IMR-90 (cell line): ENCODE measurements around the gene RBKS. TPM values are rescaled to one million over a fixed set of nuclear protein-coding genes. Genes with fewer than 3 reads are reported as not detected.

Source experiments
- ATAC-seq: fragments of 200-7000 bp; cut with Tn5 transposase; 2 replicates; pipeline ENCODE4 v1.9.1; 2020; ENCODE audit warnings: low read depth, mild to moderate bottlenecking, moderate library complexity
- BruUV-seq: library from RNA; stranded (reverse); fragments of 400-500 nt; replicated peaks from 2 replicates; lab custom pipeline; 2021; lab: Mats Ljungman, UMichigan
- CTCF ChIA-PET: fragments of 300-600 bp; formaldehyde crosslinking; extraction: SDS; loops from one replicate; lab custom pipeline; 2021; ENCODE audit warnings: antibody characterized with exemption; lab: Yijun Ruan, JAX
- POLR2A ChIA-PET: fragments of 300-600 bp; sonication (Branson Sonifier 250); formaldehyde crosslinking; loops from one replicate; lab custom pipeline; 2022; ENCODE audit warnings: antibody characterized with exemption; ENCODE audit not compliant: unreplicated experiment; lab: Charles Lee
- DNase-seq: peaks from one replicate; pipeline ENCODE4 v3.0.0; 2013
- H2AFZ ChIP-seq: replicated peaks from 2 replicates; pipeline ENCODE3; 2013; ENCODE audit warnings: low read length, mild to moderate bottlenecking; ENCODE audit not compliant: poor library complexity
- H2AK5ac ChIP-seq: 2 replicates; pipeline ENCODE4 v1.6.1; 2013; ENCODE audit warnings: low read depth, low read length, inconsistent platforms
- H2AK9ac ChIP-seq: replicated peaks from 2 replicates; pipeline ENCODE3; 2013; ENCODE audit warnings: mild to moderate bottlenecking, low read depth, low read length, moderate library complexity; ENCODE audit not compliant: poor library complexity
- H2BK120ac ChIP-seq: 2 replicates; pipeline ENCODE4 v1.6.1; 2013; ENCODE audit warnings: low read depth, low read length, inconsistent platforms
- H2BK15ac ChIP-seq: 3 replicates; pipeline ENCODE4 v1.6.1; 2013; ENCODE audit warnings: low read depth, low read length, inconsistent platforms
- H2BK20ac ChIP-seq: 2 replicates; pipeline ENCODE4 v1.6.1; 2013; ENCODE audit warnings: low read depth, mild to moderate bottlenecking, inconsistent platforms, low read length, moderate library complexity
- H2BK5ac ChIP-seq: 2 replicates; pipeline ENCODE4 v1.6.1; 2013; ENCODE audit warnings: mild to moderate bottlenecking, low read depth, low read length, inconsistent platforms; ENCODE audit not compliant: poor library complexity, severe bottlenecking
- H3K14ac ChIP-seq: replicated peaks from 2 replicates; pipeline ENCODE4 v1.6.1; 2013; ENCODE audit warnings: low read depth, low read length, inconsistent platforms
- H3K18ac ChIP-seq: 2 replicates; pipeline ENCODE4 v1.6.1; 2013; ENCODE audit warnings: low read depth, low read length, control low read depth
- H3K23ac ChIP-seq: 2 replicates; pipeline ENCODE4 v1.6.1; 2013; ENCODE audit warnings: low read depth, low read length, inconsistent platforms
- H3K27ac ChIP-seq: 2 replicates; pipeline ENCODE4 v1.5.1; 2013; ENCODE audit warnings: mild to moderate bottlenecking, control low read depth, low read length; ENCODE audit not compliant: insufficient read depth
- H3K27me3 ChIP-seq: 2 replicates; pipeline ENCODE4 v1.6.1; 2013; ENCODE audit warnings: low read length; ENCODE audit not compliant: control insufficient read depth, insufficient read depth
- H3K36me3 ChIP-seq: 2 replicates; pipeline ENCODE4 v1.6.1; 2013; ENCODE audit warnings: low read length, mixed read lengths; ENCODE audit not compliant: control insufficient read depth, insufficient read depth
- H3K4ac ChIP-seq: 2 replicates; pipeline ENCODE4 v1.6.1; 2013; ENCODE audit warnings: low read depth, low read length, inconsistent platforms
- H3K4me1 ChIP-seq: 2 replicates; pipeline ENCODE4 v1.6.1; 2013; ENCODE audit warnings: low read length, mixed read lengths; ENCODE audit not compliant: control insufficient read depth, insufficient read depth
- H3K4me2 ChIP-seq: 2 replicates; pipeline ENCODE4 v1.6.1; 2013; ENCODE audit warnings: low read depth, mild to moderate bottlenecking, control low read depth, low read length, moderate library complexity
- H3K4me3 ChIP-seq: 2 replicates; pipeline ENCODE4 v1.5.1; 2013; ENCODE audit warnings: low read depth, mild to moderate bottlenecking, control low read depth, low read length, moderate library complexity; ENCODE audit not compliant: insufficient read depth
- H3K56ac ChIP-seq: 2 replicates; pipeline ENCODE4 v1.6.1; 2013; ENCODE audit warnings: low read length, inconsistent platforms; ENCODE audit not compliant: insufficient read depth; ENCODE audit errors: extremely low read depth
- H3K79me1 ChIP-seq, 2 experiments: 2 replicates each; pipeline ENCODE4 v1.6.1; 2013; ENCODE audit warnings: low read length in 2 of 2, inconsistent platforms in 1 of 2, low read depth in 1 of 2
- H3K9ac ChIP-seq: 2 replicates; pipeline ENCODE4 v1.6.1; 2013; ENCODE audit warnings: low read depth, low read length, control low read depth
- H3K9me1 ChIP-seq: 2 replicates; pipeline ENCODE4 v1.6.1; 2013; ENCODE audit warnings: low read length, inconsistent platforms; ENCODE audit not compliant: insufficient read depth
- H3K9me3 ChIP-seq: 2 replicates; pipeline ENCODE4 v1.6.1; 2013; ENCODE audit warnings: low read length; ENCODE audit not compliant: control insufficient read depth, insufficient read depth
- H4K20me1 ChIP-seq: 2 replicates; pipeline ENCODE4 v1.6.1; 2013; ENCODE audit warnings: low read length, inconsistent platforms; ENCODE audit not compliant: insufficient read depth
- H4K5ac ChIP-seq: 2 replicates; pipeline ENCODE4 v1.6.1; 2013; ENCODE audit warnings: mild to moderate bottlenecking, low read depth, low read length, control low read depth
- H4K8ac ChIP-seq, 2 experiments: 2 replicates each; pipeline ENCODE4 v1.6.1; 2013; ENCODE audit warnings: low read depth in 2 of 2, low read length in 2 of 2, control low read depth in 1 of 2, inconsistent platforms in 1 of 2
- H4K91ac ChIP-seq: 2 replicates; pipeline ENCODE4 v1.6.1; 2013; ENCODE audit warnings: low read depth, low read length, inconsistent platforms; ENCODE audit not compliant: insufficient read depth
- BHLHE40 ChIP-seq: fragments of 150-350 bp; IDR thresholded peaks from 2 replicates; pipeline ENCODE4 v1.6.1; 2016; ENCODE audit warnings: mild to moderate bottlenecking, low read depth, low read length
- CEBPB ChIP-seq: IDR thresholded peaks from 2 replicates; pipeline ENCODE4 v1.6.1; 2012; ENCODE audit warnings: low read depth, low read length, improper control_type of control experiment
- CHD1 ChIP-seq: IDR thresholded peaks from 2 replicates; pipeline ENCODE4 v1.6.1; 2012; ENCODE audit warnings: low read depth, low read length, improper control_type of control experiment
- FOS ChIP-seq: fragments of 150-350 bp; IDR thresholded peaks from 2 replicates; pipeline ENCODE4 v1.6.1; 2016; ENCODE audit warnings: low read depth, low read length
- MAZ ChIP-seq: IDR thresholded peaks from 2 replicates; pipeline ENCODE4 v1.6.1; 2012; ENCODE audit warnings: low read depth, mild to moderate bottlenecking, low read length, improper control_type of control experiment, moderate library complexity, borderline replicate concordance
- MXI1 ChIP-seq: IDR thresholded peaks from 2 replicates; pipeline ENCODE4 v1.6.1; 2012; ENCODE audit warnings: low read depth, mild to moderate bottlenecking, low read length, moderate library complexity, borderline replicate concordance
- NFE2L2 ChIP-seq: fragments of 150-350 bp; IDR thresholded peaks from 2 replicates; pipeline ENCODE4 v1.6.1; 2016; ENCODE audit warnings: low read depth, mild to moderate bottlenecking, low read length
- POLR2A ChIP-seq: IDR thresholded peaks from 2 replicates; pipeline ENCODE4 v1.6.1; 2012; ENCODE audit warnings: mild to moderate bottlenecking, low read depth, low read length
- RCOR1 ChIP-seq: IDR thresholded peaks from 2 replicates; pipeline ENCODE4 v1.6.1; 2012; ENCODE audit warnings: mild to moderate bottlenecking, low read length, improper control_type of control experiment; ENCODE audit not compliant: insufficient replicate concordance
- RFX5 ChIP-seq: IDR thresholded peaks from 2 replicates; pipeline ENCODE4 v1.8.0; 2012; ENCODE audit warnings: low read depth, mild to moderate bottlenecking, low read length, moderate library complexity
- SMC3 ChIP-seq: fragments of 150-350 bp; IDR thresholded peaks from 2 replicates; pipeline ENCODE4 v1.6.1; 2016; ENCODE audit warnings: low read depth, mild to moderate bottlenecking, antibody characterized with exemption, low read length, moderate library complexity
- WGBS, 2 experiments: methylation state at CpG; one replicate each; pipeline versions ENCODE4 v1.1.5 to v1.1.7; 2013; ENCODE audit warnings: missing lambda C conversion rate in 2 of 2; ENCODE audit not compliant: insufficient read length in 1 of 2; ENCODE audit errors: extremely low coverage in 2 of 2; 5-methylcytosine and 5-hydroxymethylcytosine counted together
- dilution Hi-C: fragments of 300-500 bp; cut with HindIII; formaldehyde crosslinking; loops from one replicate; pipeline ENCODE4 v1.14.3; 2018; ENCODE audit warnings: low sequenced_read_pairs; ENCODE audit not compliant: unreplicated experiment
- in situ Hi-C: fragments of 300-500 bp; cut with MboI; formaldehyde crosslinking; loops from 3 replicates; pipeline ENCODE4 v1.14.3; 2019; ENCODE audit warnings: low sequenced_read_pairs, inconsistent platforms, mixed read lengths
- intact Hi-C: fragments of 100-400 bp; cut with micrococcal nuclease; formaldehyde crosslinking; loops from 2 replicates; pipeline ENCODE4 v1.10.0; 2022
- polyA plus RNA-seq, 3 experiments: library from polyadenylated mRNA; depleted of rRNA; stranded (reverse); fragments of >200 nt; gene quantifications; 2 replicates each; pipeline ENCODE4 v1.2.3, GENCODE V29; 2012; ENCODE audit warnings: low replicate concordance in 1 of 3
- total RNA-seq: library from RNA; depleted of rRNA; stranded (reverse); fragments of >200 nt; gene quantifications from 2 replicates; pipeline ENCODE4 v1.2.3, GENCODE V29; 2012
- TF ChIP-seq, protein P1 (sequence below): conservative IDR thresholded peaks from 2 replicates; pipeline ENCODE4 v1.5.1; 2012; ENCODE audit warnings: mild to moderate bottlenecking, low read depth, low read length, improper control_type of control experiment
- TF ChIP-seq, protein P2 (sequence below): fragments of 150-350 bp; IDR thresholded peaks from 2 replicates; pipeline ENCODE4 v1.6.1; 2017; ENCODE audit warnings: mild to moderate bottlenecking, antibody characterized with exemption, low read length, low read depth
- TF ChIP-seq, protein P3 (sequence below): fragments of 150-350 bp; IDR thresholded peaks from 2 replicates; pipeline ENCODE4 v1.6.1; 2016; ENCODE audit warnings: low read depth, mild to moderate bottlenecking, low read length, moderate library complexity, borderline replicate concordance

Gene RBKS
- total and polyA plus RNA-seq, 2 of the 4 experiments (the other 2 are of a cell fraction), result 1.1 to 1.4 TPM

DNA sequence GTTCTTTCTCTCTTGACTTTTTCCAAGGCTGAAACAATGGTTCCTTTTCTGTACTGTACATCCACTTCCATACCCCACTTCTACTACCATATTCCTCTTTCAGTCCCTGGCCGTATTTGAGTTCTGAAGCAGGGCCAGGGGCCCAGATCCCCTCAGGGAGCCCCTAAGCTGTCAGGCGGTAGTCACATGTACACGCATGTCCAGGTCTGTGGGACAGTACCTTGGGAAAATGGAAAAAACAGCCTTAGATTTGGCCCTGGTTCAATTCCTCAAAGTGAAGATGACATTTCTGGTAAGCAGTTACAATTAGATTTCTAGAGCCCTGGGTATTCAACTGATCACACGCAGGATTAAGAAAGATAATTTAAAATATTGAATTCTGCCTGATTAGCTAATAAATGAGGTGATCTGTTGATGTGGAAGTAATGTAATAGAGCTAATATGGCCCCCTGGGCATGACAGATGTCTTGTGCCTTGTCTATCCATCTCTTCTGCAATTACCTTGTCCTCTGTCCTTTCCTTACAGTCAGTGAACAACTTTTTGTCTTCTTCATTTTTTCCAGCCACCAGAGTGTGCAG, 74.2 kb downstream of the RBKS start:
- no peak overlapping the region for H2BK5ac ChIP-seq
- BruUV-seq, result no TSS peak
- no peak overlapping the region for H3K14ac ChIP-seq
- no peak overlapping the region for H3K4me3 ChIP-seq
- in situ Hi-C loops, result no loop called here
- H3K79me1 ChIP-seq, result no peaks in the 10 kb centered on the region
- WGBS, 2 experiments, result 90% methylated on average over 4 of the region's 4 CpGs; no CpG with 5 or more reads in 1 of the 2 experiments
- no peak overlapping the region for H3K18ac ChIP-seq
- no peaks in the 10 kb centered on the region for H3K36me3 ChIP-seq
- no peaks in the 10 kb centered on the region for H3K27me3 ChIP-seq
- H4K91ac ChIP-seq, result no peak overlapping the region
- no peak overlapping the region for H2BK120ac ChIP-seq
- H2BK15ac ChIP-seq, result no peak overlapping the region
- CTCF ChIA-PET, result no interaction called here
- no peak overlapping the region for H3K9ac ChIP-seq
- no peak overlapping the region for H4K8ac ChIP-seq
- H2AK5ac ChIP-seq, result no peak overlapping the region
- H3K4me1 ChIP-seq, result peaks cover 4% of the 10 kb centered on the region
- H3K56ac ChIP-seq, result no peak overlapping the region
- POLR2A ChIA-PET, result no interaction called here
- no peak overlapping the region for H3K4me2 ChIP-seq
- H3K4ac ChIP-seq, result no peak overlapping the region
- TF ChIP-seq, protein P1, sequence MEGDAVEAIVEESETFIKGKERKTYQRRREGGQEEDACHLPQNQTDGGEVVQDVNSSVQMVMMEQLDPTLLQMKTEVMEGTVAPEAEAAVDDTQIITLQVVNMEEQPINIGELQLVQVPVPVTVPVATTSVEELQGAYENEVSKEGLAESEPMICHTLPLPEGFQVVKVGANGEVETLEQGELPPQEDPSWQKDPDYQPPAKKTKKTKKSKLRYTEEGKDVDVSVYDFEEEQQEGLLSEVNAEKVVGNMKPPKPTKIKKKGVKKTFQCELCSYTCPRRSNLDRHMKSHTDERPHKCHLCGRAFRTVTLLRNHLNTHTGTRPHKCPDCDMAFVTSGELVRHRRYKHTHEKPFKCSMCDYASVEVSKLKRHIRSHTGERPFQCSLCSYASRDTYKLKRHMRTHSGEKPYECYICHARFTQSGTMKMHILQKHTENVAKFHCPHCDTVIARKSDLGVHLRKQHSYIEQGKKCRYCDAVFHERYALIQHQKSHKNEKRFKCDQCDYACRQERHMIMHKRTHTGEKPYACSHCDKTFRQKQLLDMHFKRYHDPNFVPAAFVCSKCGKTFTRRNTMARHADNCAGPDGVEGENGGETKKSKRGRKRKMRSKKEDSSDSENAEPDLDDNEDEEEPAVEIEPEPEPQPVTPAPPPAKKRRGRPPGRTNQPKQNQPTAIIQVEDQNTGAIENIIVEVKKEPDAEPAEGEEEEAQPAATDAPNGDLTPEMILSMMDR, result no peak
- TF ChIP-seq CHD1 (no peak), FOS (no peak), POLR2A (no peak), NFE2L2 (no peak), RCOR1 (no peak), CEBPB (no peak), SMC3 (no peak), MAZ (no peak), RFX5 (no peak), MXI1 (no peak), BHLHE40 (no peak)
- TF ChIP-seq, protein P2, sequence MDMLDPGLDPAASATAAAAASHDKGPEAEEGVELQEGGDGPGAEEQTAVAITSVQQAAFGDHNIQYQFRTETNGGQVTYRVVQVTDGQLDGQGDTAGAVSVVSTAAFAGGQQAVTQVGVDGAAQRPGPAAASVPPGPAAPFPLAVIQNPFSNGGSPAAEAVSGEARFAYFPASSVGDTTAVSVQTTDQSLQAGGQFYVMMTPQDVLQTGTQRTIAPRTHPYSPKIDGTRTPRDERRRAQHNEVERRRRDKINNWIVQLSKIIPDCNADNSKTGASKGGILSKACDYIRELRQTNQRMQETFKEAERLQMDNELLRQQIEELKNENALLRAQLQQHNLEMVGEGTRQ, result no peak
- TF ChIP-seq, protein P3, sequence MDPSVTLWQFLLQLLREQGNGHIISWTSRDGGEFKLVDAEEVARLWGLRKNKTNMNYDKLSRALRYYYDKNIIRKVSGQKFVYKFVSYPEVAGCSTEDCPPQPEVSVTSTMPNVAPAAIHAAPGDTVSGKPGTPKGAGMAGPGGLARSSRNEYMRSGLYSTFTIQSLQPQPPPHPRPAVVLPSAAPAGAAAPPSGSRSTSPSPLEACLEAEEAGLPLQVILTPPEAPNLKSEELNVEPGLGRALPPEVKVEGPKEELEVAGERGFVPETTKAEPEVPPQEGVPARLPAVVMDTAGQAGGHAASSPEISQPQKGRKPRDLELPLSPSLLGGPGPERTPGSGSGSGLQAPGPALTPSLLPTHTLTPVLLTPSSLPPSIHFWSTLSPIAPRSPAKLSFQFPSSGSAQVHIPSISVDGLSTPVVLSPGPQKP, result no peak
- ATAC-seq (no peak), DNase-seq (no peak)
- H4K5ac ChIP-seq, result no peak overlapping the region
- H3K27ac ChIP-seq, result no peak overlapping the region
- peaks cover 2% of the 10 kb centered on the region; the same call in 1 of the 2 replicates for H3K9me1 ChIP-seq
- dilution Hi-C loops, result no loop called here
- H2AFZ ChIP-seq, result no peak overlapping the region
- H3K23ac ChIP-seq, result no peak overlapping the region
- intact Hi-C loops, result no loop called here
- H3K9me3 ChIP-seq, result no peaks in the 10 kb centered on the region
- H2AK9ac ChIP-seq, result no peak overlapping the region
- no peak overlapping the region for H2BK20ac ChIP-seq
- no peaks in the 10 kb centered on the region for H4K20me1 ChIP-seq
